Activated naive CD8-positive, alpha-beta T cell treated with anti-CD3 and anti-CD28 coated beads, Interleukin-2, amount 50 U/mL, for 24 hours (primary cell): ENCODE results near the gene HM13.
"Not testable (repeated sequence)": the region's sequence is repeated elsewhere in the genome, so short reads cannot be mapped to it uniquely, and the experiment has no call there.

Source experiments
- ATAC-seq: fragments of 150-1000 bp; cut with Tn5 transposase; one replicate; pipeline ENCODE4 v1.10.0; 2021
- DNase-seq: peaks from one replicate; pipeline ENCODE4 v3.0.0; 2021
- H3K27ac Mint-ChIP-seq: one replicate; pipeline ENCODE4 v1.8.0; 2021; ENCODE audit warnings: mild to moderate bottlenecking, mixed read lengths
- H3K27me3 Mint-ChIP-seq: one replicate; pipeline ENCODE4 v1.8.0; 2021; ENCODE audit warnings: mixed read lengths
- H3K36me3 Mint-ChIP-seq: one replicate; pipeline ENCODE4 v1.8.0; 2021; ENCODE audit warnings: low read depth, mixed read lengths
- H3K4me1 Mint-ChIP-seq: one replicate; pipeline ENCODE4 v1.8.0; 2021; ENCODE audit warnings: mixed read lengths
- H3K4me3 Mint-ChIP-seq: one replicate; pipeline ENCODE4 v1.8.0; 2021; ENCODE audit warnings: mild to moderate bottlenecking, moderate library complexity, mixed read lengths
- H3K9me3 Mint-ChIP-seq: one replicate; pipeline ENCODE4 v1.8.0; 2021; ENCODE audit warnings: mixed read lengths

Gene HM13

DNA sequence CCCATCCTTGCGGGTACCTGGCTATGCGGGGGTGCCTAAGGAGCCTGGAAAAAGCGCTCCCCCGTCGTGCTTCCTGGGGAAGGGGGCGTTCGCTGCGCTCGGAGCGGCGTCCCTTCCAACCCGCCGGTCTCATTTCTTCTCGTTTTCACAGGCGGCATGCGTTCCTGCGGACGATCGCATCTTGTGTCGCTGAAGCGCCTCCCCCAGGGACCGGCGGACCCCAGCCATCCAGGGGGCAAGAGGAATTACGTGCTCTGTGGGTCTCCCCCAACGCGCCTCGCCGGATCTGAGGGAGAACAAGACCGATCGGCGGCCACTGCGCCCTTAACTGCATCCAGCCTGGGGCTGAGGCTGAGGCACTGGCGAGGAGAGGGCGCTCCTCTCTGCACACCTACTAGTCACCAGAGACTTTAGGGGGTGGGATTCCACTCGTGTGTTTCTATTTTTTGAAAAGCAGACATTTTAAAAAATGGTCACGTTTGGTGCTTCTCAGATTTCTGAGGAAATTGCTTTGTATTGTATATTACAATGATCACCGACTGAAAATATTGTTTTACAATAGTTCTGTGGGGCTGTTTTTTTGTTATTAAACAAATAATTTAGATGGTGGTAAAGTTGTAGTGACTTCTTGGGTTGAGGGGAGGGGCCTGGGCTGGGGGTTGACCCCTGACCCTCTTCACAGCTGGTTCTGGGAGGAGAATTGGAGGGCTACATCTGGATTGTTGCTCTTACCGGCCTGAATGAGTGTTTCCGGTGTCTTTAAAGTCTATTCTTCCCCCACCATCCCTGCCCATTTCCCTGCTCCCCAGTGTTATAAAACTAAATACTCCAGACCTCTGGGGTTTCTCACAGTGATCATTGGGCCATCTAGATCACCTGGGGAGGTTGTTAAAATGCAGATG lies 91.9 kb downstream of the HM13 start:
- peaks cover 60% of the 10 kb centered on the region for H3K27me3 Mint-ChIP-seq

DNA sequence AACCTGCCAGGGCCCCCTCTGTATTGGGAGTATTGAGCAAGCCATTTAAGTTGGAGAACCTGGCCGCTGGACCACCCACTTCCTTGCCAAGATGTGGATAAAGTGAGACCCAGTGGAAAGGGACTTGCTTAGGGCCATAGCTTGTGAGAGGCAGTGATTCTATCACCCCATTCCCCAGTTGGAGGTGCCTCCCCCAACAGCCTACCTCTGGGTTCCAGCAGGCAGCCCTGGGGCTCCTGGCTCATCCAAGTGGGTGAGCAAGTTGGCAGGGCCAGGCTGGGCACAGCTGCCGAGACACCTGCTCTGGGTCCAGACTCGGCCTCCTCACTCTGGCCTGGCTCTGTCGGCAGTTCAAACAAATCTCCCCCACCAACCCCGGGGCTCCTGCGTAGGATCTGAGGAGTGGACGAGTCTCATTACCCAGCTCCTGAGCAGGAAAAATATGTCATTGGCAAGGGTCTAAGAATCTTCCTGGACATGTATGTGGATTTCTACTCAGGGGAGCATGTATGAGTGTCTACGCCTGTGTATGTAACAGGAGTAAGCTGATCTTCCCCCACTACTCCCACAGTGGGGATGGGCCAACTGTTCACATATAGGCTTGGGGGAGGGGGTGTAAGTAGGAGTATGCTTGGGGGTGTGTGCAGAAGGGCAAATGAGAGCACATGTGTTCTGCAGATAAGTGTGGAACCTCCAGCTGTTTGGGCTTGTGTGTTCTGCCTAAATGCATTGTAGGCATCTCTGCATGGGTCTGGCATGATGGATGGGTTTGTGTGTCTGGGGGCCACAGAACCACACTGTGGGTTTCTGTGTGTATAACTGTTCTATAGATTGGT lies 92.8 kb downstream of the HM13 start:
- no peaks in the 10 kb centered on the region for H3K36me3 Mint-ChIP-seq
- H3K27ac Mint-ChIP-seq: no peak overlapping the region
- H3K9me3 Mint-ChIP-seq: no peaks in the 10 kb centered on the region
- no peak overlapping the region for H3K4me3 Mint-ChIP-seq
- DNase-seq (no peak), ATAC-seq (no peak)
- H3K27me3 Mint-ChIP-seq: peaks cover 60% of the 10 kb centered on the region
- peaks cover 36% of the 10 kb centered on the region for H3K4me1 Mint-ChIP-seq

More for the DNA sequence above, 91.9 kb downstream of the HM13 start:
- peaks cover 36% of the 10 kb centered on the region for H3K4me1 Mint-ChIP-seq
- no peak for ATAC-seq
- peak; percentile 25 for DNase-seq
- H3K4me3 Mint-ChIP-seq: peak overlapping the region; percentile 89
- no peak overlapping the region for H3K27ac Mint-ChIP-seq
- no peaks in the 10 kb centered on the region for H3K36me3 Mint-ChIP-seq
- H3K9me3 Mint-ChIP-seq: no peaks in the 10 kb centered on the region

GRCh38 chr20:31607640-31608250 lies 93.5 kb downstream of the HM13 start:
- no peak overlapping the region for H3K4me3 Mint-ChIP-seq
- no peaks in the 10 kb centered on the region for H3K9me3 Mint-ChIP-seq
- peaks cover 33% of the 10 kb centered on the region for H3K4me1 Mint-ChIP-seq
- DNase-seq: no peak
- H3K36me3 Mint-ChIP-seq: no peaks in the 10 kb centered on the region
- H3K27ac Mint-ChIP-seq: no peak overlapping the region
- peaks cover 56% of the 10 kb centered on the region for H3K27me3 Mint-ChIP-seq
- no peak for ATAC-seq

DNA sequence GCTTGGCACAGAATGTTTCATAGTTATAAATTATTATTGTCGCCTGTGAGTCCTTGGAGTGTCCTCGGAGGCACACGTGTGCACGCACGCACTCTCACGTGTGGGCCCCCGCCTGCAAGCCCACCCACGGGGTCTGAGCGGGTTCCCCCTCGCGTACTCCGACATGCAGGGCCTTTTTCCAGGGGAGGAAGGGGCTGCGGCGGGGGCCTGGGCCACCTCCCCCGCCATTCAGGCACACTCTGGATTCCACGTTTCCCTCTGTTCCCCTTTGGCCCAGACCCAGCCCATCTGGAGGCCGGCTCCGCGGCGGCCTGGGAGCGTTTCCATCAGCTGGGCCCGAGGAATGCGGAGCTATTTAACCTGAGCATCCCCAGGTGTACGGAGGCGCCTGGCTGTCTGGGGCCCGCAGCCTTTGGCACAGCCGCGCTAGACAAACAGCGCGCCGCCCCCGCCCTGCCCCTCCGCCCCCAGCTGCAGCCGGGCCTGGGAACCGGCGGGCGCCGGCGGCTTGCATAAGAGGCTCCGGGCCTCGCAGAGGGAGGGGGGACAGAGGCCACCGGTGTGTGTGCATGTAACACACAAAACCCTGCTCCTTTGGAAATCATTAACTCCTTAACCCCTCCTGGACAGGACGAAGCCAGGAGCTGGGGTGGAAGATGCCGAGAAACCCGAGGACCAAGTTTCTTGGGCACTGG lies 94.2 kb downstream of the HM13 start:
- Mint-ChIP-seq H3K4me3 (no peak overlapping the region), H3K27me3 (peaks cover 54% of the 10 kb centered on the region), H3K27ac (no peak overlapping the region), H3K36me3 (no peaks in the 10 kb centered on the region), H3K4me1 (peaks cover 28% of the 10 kb centered on the region), H3K9me3 (no peaks in the 10 kb centered on the region)
- no peak for ATAC-seq
- DNase-seq: no peak

DNA sequence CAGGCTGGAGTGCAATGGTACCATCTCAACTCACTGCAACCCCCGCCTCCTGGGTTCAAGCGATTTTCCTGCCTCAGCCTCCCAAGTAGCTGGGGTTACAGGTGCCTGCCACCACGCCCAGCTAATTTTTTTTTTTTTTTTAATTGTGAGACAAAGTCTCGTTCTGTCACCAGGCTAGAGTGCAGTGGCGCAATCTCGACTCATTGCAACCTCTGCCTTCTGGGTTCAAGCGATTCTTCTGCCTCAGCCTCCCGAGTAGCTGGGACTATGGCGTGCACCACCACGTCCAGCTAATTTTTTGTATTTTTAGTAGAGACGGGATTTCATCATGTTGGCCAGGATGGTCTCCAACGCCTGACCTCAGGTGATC lies 98.0 kb downstream of the HM13 start:
- H3K27ac Mint-ChIP-seq, DNase-seq, H3K36me3 Mint-ChIP-seq, H3K9me3 Mint-ChIP-seq, ATAC-seq, H3K4me3 Mint-ChIP-seq, H3K4me1 Mint-ChIP-seq: not testable (repeated sequence)
- peaks cover 22% of the 10 kb centered on the region for H3K27me3 Mint-ChIP-seq

- no peak for ATAC-seq
- Mint-ChIP-seq H3K4me1 (peaks cover 7% of the 10 kb centered on the region), H3K9me3 (no peaks in the 10 kb centered on the region), H3K36me3 (no peaks in the 10 kb centered on the region), H3K27ac (no peak overlapping the region), H3K27me3 (peaks cover 9% of the 10 kb centered on the region), H3K4me3 (no peak overlapping the region)
- no peak for DNase-seq
Observed at GRCh38 chr20:31615416-31615815, 101.2 kb downstream of the HM13 start.

GRCh38 chr20:31617432-31618104 lies 103.3 kb downstream of the HM13 start:
- H3K9me3 Mint-ChIP-seq: no peaks in the 10 kb centered on the region
- peaks cover 7% of the 10 kb centered on the region for H3K4me1 Mint-ChIP-seq
- H3K36me3 Mint-ChIP-seq: no peaks in the 10 kb centered on the region
- H3K27ac Mint-ChIP-seq: no peak overlapping the region
- DNase-seq: no peak
- H3K27me3 Mint-ChIP-seq: peaks cover 9% of the 10 kb centered on the region
- ATAC-seq: no peak
- H3K4me3 Mint-ChIP-seq: no peak overlapping the region
